PFSK-1 (cell line): ENCODE results near the gene MISP.

Experiments
- FOXP2 ChIP-seq: optimal IDR thresholded peaks from 2 replicates; pipeline ENCODE3; 2011; ENCODE audit warnings: borderline replicate concordance, control low read depth, inconsistent platforms; ENCODE audit not compliant: insufficient read depth; ENCODE audit errors: extremely low read length, extremely low read depth
- POLR2AphosphoS5 ChIP-seq: IDR thresholded peaks from 2 replicates; pipeline ENCODE4 v1.6.1; 2012; ENCODE audit warnings: low read depth, mild to moderate bottlenecking, control low read depth, low read length, moderate library complexity
- REST ChIP-seq, 2 experiments: IDR thresholded peaks; 2 replicates each; pipeline versions ENCODE4 v1.6.1 to v1.8.0; 2011 to 2012; ENCODE audit warnings: low read depth in 2 of 2, low read length in 2 of 2, control low read depth in 1 of 2, inconsistent platforms in 1 of 2, mild to moderate bottlenecking in 1 of 2, moderate library complexity in 1 of 2; ENCODE audit not compliant: insufficient read depth in 1 of 2
- SIN3A ChIP-seq: IDR thresholded peaks from 2 replicates; pipeline ENCODE4 v1.6.1; 2012; ENCODE audit warnings: mild to moderate bottlenecking, low read length, moderate library complexity, borderline replicate concordance; ENCODE audit not compliant: insufficient read depth
- TAF1 ChIP-seq: IDR thresholded peaks from 2 replicates; pipeline ENCODE4 v1.6.1; 2012; ENCODE audit warnings: low read length, control low read depth, borderline replicate concordance; ENCODE audit not compliant: insufficient read depth

The MISP gene

GRCh38 chr19:732148-733069 is 18.5 kb upstream of the MISP start:
- TF ChIP-seq SIN3A (no peak), REST (IDR thresholded peaks at IDR 0.05; ENCODE audit: insufficient read depth in 1 of 2, low read depth in 2 of 2, low read length in 2 of 2) (no peak), TAF1 (no peak), FOXP2 (no peak), POLR2AphosphoS5 (no peak)

- no peak for TF ChIP-seq SIN3A
Observed at GRCh38 chr19:734716-735115, 16.2 kb upstream of the MISP start.

GRCh38 chr19:736125-736524 is 14.8 kb upstream of the MISP start:
- no peak for TF ChIP-seq POLR2AphosphoS5
- TF ChIP-seq SIN3A = no peak
- TF ChIP-seq TAF1 = no peak
- TF ChIP-seq FOXP2 = no peak
- TF ChIP-seq REST (IDR thresholded peaks at IDR 0.05; ENCODE audit: insufficient read depth in 1 of 2, low read depth in 2 of 2, low read length in 2 of 2) = no peak

GRCh38 chr19:737591-738093 is 13.3 kb upstream of the MISP start:
- TF ChIP-seq TAF1 (no peak), POLR2AphosphoS5 (no peak), REST (IDR thresholded peaks at IDR 0.05; ENCODE audit: insufficient read depth in 1 of 2, low read depth in 2 of 2, low read length in 2 of 2) (no peak)

GRCh38 chr19:738509-739128 is 12.3 kb upstream of the MISP start:
- TF ChIP-seq REST (IDR thresholded peaks at IDR 0.05; ENCODE audit: insufficient read depth in 1 of 2, low read depth in 2 of 2, low read length in 2 of 2) (no peak), FOXP2 (no peak), TAF1 (no peak), SIN3A (no peak), POLR2AphosphoS5 (no peak)
